GM21390 (cell line): ENCODE results near the gene TEX44.

Experiments used
- ATAC-seq: cut with Tn5 transposase; IDR thresholded peaks from one replicate; pipeline ENCODE4 v1.9.1; 2021; ENCODE audit not compliant: unreplicated experiment

The TEX44 gene

DNA sequence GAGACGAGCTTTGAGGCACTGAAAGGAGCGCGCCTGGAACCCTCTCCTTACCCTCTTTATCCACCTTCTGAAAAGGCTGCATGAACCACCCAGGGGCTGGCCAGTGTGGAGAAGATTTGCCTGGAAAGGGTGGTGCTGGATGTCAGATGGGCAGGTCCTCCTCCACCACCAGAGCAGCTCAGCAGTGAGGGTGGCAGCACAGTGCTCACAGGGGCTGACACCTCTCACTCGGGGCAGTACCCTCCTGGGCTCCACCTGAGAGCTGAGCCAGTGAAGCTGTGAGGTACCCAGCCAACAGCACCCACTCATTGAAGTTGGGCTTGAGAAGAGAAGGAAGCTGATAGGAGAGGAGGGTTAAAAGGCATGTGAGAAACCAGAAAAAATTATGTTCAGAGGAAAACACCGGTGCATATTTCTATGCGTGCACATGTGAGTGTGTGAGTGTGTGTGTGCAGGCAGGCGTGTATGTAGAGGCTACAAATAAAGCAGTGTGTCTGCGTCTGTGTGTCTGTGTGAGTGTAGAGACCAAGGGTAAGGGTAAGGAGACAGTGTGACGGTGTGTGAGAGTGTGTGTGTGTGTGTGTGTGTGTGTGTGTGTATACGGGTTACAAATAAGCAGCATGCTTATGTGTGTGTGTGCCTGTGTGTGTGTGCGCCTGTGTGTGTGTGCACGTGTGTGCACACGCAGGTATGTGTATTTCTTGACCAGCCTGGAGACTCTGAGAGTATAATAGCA, 40.7 kb downstream of the TEX44 start:
- no peak for ATAC-seq

DNA sequence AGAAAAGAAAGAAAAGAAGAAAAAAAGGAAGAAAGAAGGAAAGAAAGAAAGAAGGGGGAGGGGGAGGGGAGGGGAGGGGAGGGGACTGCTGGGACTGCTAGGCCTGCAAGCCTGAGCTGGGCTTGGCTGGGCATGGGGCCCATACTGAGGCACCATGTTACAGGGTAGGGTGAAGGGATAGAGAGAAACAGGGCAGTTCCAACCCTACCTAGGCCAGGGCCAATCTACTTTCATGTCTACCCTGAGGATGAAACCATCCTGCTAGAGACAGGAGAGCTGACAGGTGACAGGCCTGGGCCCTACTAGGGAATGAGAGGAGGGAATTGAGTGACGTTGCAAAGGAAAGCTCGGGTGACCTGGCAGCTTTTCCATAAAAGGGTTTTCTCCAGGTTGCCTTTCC, 41.7 kb downstream of the TEX44 start:
- ATAC-seq: no peak

DNA sequence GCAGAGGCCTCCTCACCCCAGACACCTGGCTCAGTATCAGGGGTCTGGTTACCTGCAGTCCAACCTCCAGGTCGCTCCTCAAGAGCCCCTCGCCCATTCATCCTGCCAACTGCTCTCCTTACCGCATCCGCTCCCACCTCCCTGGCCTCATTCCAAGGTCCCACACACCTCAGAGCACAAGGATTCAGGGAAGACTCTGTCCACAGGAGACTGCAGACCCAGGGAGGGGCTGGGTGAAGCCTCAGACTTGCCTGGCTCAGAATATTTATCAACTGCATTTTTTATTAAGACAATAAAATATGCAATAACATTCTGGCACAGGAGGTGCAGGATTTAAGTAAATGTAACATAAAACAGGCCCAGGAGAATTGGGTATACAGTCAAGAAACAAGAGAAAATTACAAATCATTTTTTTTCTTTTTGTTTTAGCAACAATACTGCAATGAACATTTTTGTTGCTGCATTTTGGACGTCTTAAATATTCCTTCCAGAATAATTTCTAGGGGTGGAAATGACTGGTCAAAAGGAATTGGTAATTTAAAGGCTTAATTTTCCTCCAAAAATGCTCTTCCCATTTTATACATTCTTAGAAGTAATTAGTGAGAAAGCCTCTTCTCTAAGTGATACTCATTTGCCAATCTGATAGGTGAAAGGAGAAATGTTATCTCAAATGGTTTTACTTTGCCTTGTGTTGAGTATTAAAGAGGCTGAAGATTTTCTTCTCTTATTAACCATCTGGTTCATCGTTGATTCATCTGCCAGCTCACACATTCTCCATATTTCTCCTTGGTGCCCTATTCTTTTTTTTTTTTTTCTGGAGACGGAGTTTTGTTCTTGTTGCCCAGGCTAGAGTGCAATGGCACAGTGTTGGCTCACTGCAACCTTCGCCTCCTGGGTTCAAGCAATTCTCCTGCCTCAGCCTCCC, 42.5 kb downstream of the TEX44 start:
- ATAC-seq: no peak

DNA sequence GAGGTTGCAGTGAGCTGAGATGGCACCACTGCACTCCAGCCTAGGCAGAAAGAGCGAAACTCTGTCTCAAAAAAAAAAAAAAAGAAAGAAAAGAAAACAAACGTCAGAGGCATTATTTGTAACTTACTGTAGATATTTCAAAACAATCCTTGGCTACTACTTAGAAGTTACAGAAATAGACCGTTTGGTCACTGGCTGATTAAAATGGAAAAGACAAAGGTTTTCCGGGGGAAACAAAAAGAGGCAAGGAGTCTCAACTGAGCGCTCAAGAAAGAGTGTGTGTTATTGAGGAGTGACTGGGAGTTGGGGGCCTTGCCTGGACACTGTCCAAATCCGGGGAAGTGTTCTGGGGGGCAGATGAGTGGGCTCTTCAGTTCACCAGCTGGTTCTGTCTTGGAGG, 47.6 kb downstream of the TEX44 start:
- no peak for ATAC-seq

DNA sequence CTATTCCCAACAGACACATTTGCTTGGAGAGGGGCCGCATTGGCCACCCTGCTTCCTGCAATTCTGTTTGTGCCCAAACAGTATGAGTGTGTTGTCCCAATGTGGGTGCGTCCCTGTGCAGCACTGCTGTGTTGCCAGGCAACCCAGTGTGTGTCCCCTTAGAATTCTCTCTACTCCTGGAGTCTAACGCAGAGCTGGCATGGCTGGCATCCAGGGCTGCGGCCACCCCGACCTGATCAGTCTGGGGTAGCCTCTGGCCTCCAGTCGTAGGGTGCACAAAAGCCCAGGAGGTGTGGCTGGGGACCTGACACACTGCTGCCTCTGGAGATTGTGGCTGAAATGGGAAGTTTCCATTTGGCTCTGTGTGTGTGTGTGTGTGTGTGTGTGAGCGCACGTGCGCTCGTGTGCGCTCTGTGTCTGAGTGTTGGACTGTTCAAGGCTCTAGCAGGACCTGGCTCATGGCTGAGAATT, 48.0 kb downstream of the TEX44 start:
- ATAC-seq: no peak

DNA sequence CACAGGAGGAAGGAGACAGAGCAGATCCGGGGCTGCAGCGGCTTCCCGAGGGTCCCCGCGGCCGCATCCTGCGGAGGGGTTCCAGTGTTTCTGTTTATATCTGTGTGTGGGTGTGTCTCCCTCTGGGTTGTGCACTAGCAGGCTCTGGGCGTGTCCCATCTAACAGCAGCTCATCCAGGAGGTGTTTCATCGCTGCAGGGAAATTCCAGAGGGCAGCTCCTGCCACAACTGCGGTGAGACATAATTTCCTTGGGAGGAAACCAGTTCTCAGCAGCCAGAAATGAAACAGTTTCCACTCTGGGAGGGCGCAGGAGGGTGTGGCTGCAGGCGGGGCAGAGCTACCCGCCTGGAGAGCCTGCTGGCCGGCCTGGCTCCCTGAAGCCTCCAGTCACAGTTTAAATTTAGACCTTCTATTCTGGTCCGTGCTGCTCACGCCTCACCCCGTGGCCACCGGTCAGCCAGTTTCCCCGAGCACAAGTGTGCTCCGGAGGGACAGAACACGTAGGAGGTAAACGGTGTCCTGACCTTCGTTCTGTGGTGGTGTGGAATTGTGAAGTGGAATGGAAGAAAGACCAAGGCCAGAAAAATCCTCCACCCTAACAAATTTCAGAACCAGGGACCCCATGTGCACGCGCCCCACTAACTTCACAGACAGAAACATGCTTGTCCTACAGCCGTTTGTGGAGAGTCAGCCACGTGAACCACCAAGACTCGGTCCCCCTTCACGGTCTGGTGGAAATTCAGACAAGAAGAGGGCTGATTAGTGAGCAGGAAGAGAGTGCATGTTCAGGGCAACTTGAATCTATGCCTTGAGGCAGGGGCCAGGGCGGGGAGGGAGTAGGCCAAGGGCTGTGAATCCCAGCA, 50.2 kb downstream of the TEX44 start:
- peak; percentile 61 for ATAC-seq

DNA sequence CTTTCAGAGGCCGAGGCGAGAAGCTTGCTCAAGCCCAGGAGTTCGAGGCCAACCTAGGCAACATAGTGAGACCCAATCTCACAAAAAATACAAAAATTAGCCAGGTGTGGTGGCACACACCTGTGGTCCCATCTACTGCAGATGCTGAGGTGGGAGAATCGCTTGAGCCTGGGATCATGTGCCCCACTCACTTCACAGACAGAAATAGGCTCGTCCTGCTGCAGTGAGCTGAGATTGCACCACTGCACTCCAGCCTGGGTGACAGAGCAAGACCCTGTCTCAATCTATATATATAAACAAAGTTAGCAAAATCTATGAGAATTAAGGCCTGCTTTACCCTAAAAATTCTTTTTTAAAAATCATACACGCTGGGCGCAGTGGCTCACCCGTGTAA, 50.8 kb downstream of the TEX44 start:
- ATAC-seq: no peak
